Activated CD4-positive, alpha-beta memory T cell treated with anti-CD3 and anti-CD28 coated beads, Interleukin-2, amount 10 ng/mL, durations not matched to agents 7 days and 5 days (primary cell): ENCODE data around the gene FTCD. TPM values are rescaled to one million over a fixed set of nuclear protein-coding genes. Genes with fewer than 3 reads are reported as not detected.

Experiments used
- CTCF ChIA-PET: fragments of 350-600 bp; sonication (Branson Sonifier 250); formaldehyde crosslinking; loops from one replicate; lab custom pipeline; 2021; ENCODE audit warnings: antibody characterized with exemption, inconsistent platforms; lab: Charles Lee
- POLR2A ChIA-PET: fragments of 350-600 bp; sonication (Branson Sonifier 250); formaldehyde crosslinking; loops from one replicate; lab custom pipeline; 2021; ENCODE audit warnings: antibody characterized with exemption; lab: Charles Lee
- DNase-seq: peaks from one replicate; pipeline ENCODE4 v3.0.0-alpha.2; 2020
- H3K27ac Mint-ChIP-seq: one replicate; pipeline ENCODE4 v1.8.0; 2021; ENCODE audit warnings: mild to moderate bottlenecking, mixed read lengths
- H3K27me3 Mint-ChIP-seq: one replicate; pipeline ENCODE4 v1.8.0; 2021; ENCODE audit warnings: mixed read lengths
- H3K36me3 Mint-ChIP-seq: one replicate; pipeline ENCODE4 v1.8.0; 2021; ENCODE audit warnings: low read depth, mixed read lengths
- H3K4me1 Mint-ChIP-seq: one replicate; pipeline ENCODE4 v1.8.0; 2021; ENCODE audit warnings: mixed read lengths
- H3K4me3 Mint-ChIP-seq: one replicate; pipeline ENCODE4 v1.8.0; 2021; ENCODE audit warnings: mild to moderate bottlenecking, mixed read lengths
- H3K9me3 Mint-ChIP-seq: one replicate; pipeline ENCODE4 v1.8.0; 2021; ENCODE audit warnings: mixed read lengths
- total RNA-seq, 2 experiments: library from RNA; stranded (reverse); gene quantifications; one replicate each; pipeline ENCODE4 v1.2.3, GENCODE V29; 2021

The FTCD gene
- total RNA-seq, 2 experiments from 2014 or later, result 0.18 TPM; not detected in 1

- no peak overlapping the region for H3K4me3 Mint-ChIP-seq
- H3K9me3 Mint-ChIP-seq, result no peaks in the 10 kb centered on the region
- peaks cover 49% of the 10 kb centered on the region for H3K27me3 Mint-ChIP-seq
- ChIA-PET POLR2A (no interaction called here), CTCF (interaction anchor here (0.7 kb wide), 1 partner anchor 134 kb away, joined by 4 read pairs; no protein-coding TSS in a partner anchor)
- H3K4me1 Mint-ChIP-seq, result peaks cover 3% of the 10 kb centered on the region
- H3K27ac Mint-ChIP-seq, result no peak overlapping the region
- no peaks in the 10 kb centered on the region for H3K36me3 Mint-ChIP-seq
- peak; percentile 9 for DNase-seq
Measured at GRCh38 chr21:46099476-46099875, 55.9 kb downstream of the FTCD start.

GRCh38 chr21:46098303-46099141 is 56.9 kb downstream of the FTCD start:
- Mint-ChIP-seq H3K4me3 (peak overlapping the region; percentile 10), H3K27ac (no peak overlapping the region), H3K4me1 (peaks cover 3% of the 10 kb centered on the region), H3K27me3 (peaks cover 40% of the 10 kb centered on the region), H3K9me3 (no peaks in the 10 kb centered on the region), H3K36me3 (no peaks in the 10 kb centered on the region)
- ChIA-PET POLR2A (interaction anchor here (0.6 kb wide), 1 partner anchor 20 kb away, joined by 3 read pairs; no protein-coding TSS in a partner anchor), CTCF (no interaction called here)
- peak; percentile 9 for DNase-seq

- DNase-seq, result peak; percentile 42
- Mint-ChIP-seq H3K27ac (no peak within 1 kb of the TSS), H3K36me3 (no peaks in the 10 kb centered on the region), H3K9me3 (peaks cover 1% of the 10 kb centered on the region), H3K4me3 (peak within 1 kb of the TSS; percentile 10), H3K27me3 (peaks cover 34% of the 10 kb centered on the region), H3K4me1 (peaks cover 3% of the 10 kb centered on the region)
- CTCF ChIA-PET, result no interaction called here
- POLR2A ChIA-PET, result interaction anchor here (0.6 kb wide), 1 partner anchor 21 kb away, joined by 3 read pairs; no protein-coding TSS in a partner anchor
Measured at GRCh38 chr21:46097336-46098293, 57.8 kb downstream of the FTCD start, which contains the start of gene COL6A2. Gene COL6A2 (plus strand): TSS chr21:46098112.

DNA sequence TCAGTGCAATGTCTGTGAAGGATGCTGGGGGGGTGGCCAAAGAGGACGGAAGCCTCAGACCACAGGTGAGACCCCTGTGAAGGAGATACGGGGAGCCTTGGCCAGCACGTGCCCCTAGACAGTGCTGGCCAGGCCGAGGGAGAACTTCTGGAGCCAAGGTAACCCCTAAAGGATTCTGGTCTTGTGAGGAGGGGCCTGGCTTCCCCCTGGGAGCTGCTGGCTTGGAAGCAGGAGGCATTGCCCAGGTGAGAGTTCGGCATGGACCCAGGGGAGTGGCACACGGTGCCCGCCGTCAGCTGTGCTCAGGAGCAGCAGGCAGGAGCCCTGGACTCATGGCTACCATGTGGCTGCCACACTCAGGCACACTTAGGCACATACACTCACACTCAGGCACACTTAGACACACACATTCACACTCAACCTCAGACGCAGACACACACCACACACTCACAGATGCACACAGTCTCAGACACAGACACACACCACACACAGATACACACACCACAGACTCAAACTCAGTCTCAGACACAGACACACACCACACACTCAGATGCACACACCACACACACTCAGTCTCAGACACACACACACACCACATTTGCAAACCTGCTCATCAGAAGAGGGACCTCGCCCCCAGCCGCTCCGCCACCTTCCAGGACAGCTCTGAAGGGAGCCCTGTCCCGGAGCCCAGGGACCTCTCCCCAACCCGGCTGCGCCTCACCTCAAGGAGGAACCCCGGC is 58.6 kb downstream of the FTCD start:
- DNase-seq, result peak; percentile 15
- Mint-ChIP-seq H3K27ac (no peak overlapping the region), H3K4me1 (peaks cover 3% of the 10 kb centered on the region), H3K36me3 (no peaks in the 10 kb centered on the region), H3K9me3 (peaks cover 3% of the 10 kb centered on the region), H3K27me3 (peaks cover 29% of the 10 kb centered on the region), H3K4me3 (no peak overlapping the region)
- POLR2A ChIA-PET, result no interaction called here
- CTCF ChIA-PET, result no interaction called here

- no peak overlapping the region for H3K4me3 Mint-ChIP-seq
- H3K27me3 Mint-ChIP-seq, result peaks cover 23% of the 10 kb centered on the region
- ChIA-PET POLR2A (no interaction called here), CTCF (no interaction called here)
- H3K36me3 Mint-ChIP-seq, result no peaks in the 10 kb centered on the region
- H3K27ac Mint-ChIP-seq, result no peak overlapping the region
- peaks cover 8% of the 10 kb centered on the region for H3K9me3 Mint-ChIP-seq
- peak; percentile 10 for DNase-seq
- H3K4me1 Mint-ChIP-seq, result peaks cover 3% of the 10 kb centered on the region
Measured at GRCh38 chr21:46095814-46096595, 59.4 kb downstream of the FTCD start.

- H3K27ac Mint-ChIP-seq, result no peak overlapping the region
- no peaks in the 10 kb centered on the region for H3K36me3 Mint-ChIP-seq
- CTCF ChIA-PET, result no interaction called here
- no peak overlapping the region for H3K4me3 Mint-ChIP-seq
- POLR2A ChIA-PET, result no interaction called here
- peaks cover 15% of the 10 kb centered on the region for H3K27me3 Mint-ChIP-seq
- DNase-seq, result no peak
- peaks cover 3% of the 10 kb centered on the region for H3K4me1 Mint-ChIP-seq
- peaks cover 11% of the 10 kb centered on the region for H3K9me3 Mint-ChIP-seq
Measured at GRCh38 chr21:46095083-46095719, 60.2 kb downstream of the FTCD start.

- CTCF ChIA-PET, result no interaction called here
- Mint-ChIP-seq H3K27me3 (peaks cover 10% of the 10 kb centered on the region), H3K27ac (no peak overlapping the region), H3K36me3 (no peaks in the 10 kb centered on the region), H3K9me3 (peaks cover 17% of the 10 kb centered on the region), H3K4me3 (no peak overlapping the region), H3K4me1 (peaks cover 3% of the 10 kb centered on the region)
- peak; percentile 11 for DNase-seq
- POLR2A ChIA-PET, result no interaction called here
Measured at GRCh38 chr21:46094401-46095082, 60.8 kb downstream of the FTCD start.

DNA sequence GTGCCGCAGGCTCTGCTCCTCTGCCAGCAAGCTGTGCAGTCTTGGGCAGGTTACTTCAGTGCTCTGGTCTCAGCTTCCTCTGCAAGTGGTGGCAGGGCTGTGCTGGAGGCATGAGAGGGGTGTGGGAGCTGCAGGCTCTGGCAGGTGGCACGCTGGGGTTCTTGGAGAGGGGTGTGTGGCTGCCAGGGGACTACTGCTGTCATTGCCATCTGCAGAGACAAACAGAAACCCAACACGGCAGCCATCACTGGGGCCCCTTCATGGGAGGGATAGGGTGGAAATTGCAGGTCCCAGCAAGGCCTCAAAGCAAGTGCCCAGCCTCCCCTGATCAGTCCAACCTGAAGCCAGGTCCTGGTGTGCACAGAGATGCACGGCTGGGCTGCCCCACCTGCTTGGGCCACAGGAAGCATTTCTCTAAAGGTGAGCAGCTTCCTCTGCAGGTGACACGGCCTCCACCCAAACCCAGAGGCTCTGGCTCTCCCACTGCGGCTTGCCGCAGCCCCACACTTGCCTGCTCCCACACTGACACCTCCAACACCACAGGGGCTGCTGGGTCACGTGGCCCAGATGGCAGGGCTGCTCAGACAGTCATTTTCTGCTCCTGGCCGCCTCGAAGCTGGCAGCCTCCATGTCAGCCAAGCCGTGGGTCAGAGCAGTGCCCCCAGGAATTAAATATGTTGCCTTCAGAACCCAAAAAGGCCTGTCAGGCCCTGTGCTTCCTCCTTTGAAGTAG is 61.5 kb downstream of the FTCD start:
- CTCF ChIA-PET, result no interaction called here
- POLR2A ChIA-PET, result no interaction called here
- peaks cover 20% of the 10 kb centered on the region for H3K9me3 Mint-ChIP-seq
- no peak overlapping the region for H3K27ac Mint-ChIP-seq
- H3K27me3 Mint-ChIP-seq, result peaks cover 6% of the 10 kb centered on the region
- no peaks in the 10 kb centered on the region for H3K36me3 Mint-ChIP-seq
- no peak for DNase-seq
- H3K4me3 Mint-ChIP-seq, result no peak overlapping the region
- H3K4me1 Mint-ChIP-seq, result peaks cover 3% of the 10 kb centered on the region

DNA sequence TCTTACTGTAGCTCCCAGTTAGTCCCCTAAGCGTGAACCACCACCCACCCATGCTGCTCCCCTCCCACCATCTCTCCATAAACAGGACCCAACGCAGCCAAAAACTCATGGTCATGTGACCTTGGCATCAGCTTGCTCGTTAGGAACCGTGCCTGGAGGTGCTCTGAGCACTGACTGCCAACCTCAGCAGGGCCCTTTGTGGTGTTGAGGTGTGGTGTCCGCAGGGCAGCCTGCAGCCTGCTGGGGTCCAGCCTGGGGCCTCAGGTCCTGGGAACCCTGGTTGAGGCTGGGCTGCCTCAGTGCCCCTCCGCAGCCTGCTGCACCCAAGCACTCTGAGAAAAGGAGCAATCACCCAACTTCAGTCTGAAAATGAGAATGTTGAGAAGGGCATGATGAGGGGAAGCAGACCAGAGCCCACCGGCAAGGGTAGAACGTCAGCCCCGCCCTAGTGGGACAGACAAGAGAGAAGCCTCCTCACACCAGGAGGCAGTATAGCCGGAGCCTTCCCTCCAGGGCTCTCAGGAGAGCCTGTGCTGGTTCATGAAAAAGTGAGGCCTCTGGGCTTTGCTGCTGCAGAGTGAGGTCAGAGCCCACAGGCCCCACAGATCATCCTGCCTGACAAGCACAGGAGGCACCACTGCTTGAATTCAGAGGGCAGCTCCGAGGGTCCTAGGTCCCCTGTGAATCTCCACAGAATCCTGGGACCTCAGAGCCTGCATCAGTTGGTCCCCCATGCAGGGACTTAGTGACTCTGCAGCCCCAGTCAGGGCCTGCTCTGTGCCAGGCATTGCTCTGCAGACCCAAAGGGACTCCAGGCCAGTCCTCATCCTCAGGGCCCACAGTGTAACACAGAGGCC is 62.3 kb downstream of the FTCD start:
- ChIA-PET POLR2A (no interaction called here), CTCF (no interaction called here)
- DNase-seq, result peak; percentile 4
- Mint-ChIP-seq H3K9me3 (peaks cover 23% of the 10 kb centered on the region), H3K4me3 (no peak overlapping the region), H3K4me1 (peaks cover 3% of the 10 kb centered on the region), H3K27me3 (peaks cover 9% of the 10 kb centered on the region), H3K36me3 (no peaks in the 10 kb centered on the region), H3K27ac (no peak overlapping the region)

GRCh38 chr21:46092026-46092764 is 63.2 kb downstream of the FTCD start:
- CTCF ChIA-PET, result no interaction called here
- peaks cover 9% of the 10 kb centered on the region for H3K27me3 Mint-ChIP-seq
- H3K4me3 Mint-ChIP-seq, result no peak overlapping the region
- POLR2A ChIA-PET, result no interaction called here
- H3K27ac Mint-ChIP-seq, result no peak overlapping the region
- peaks cover 3% of the 10 kb centered on the region for H3K4me1 Mint-ChIP-seq
- H3K9me3 Mint-ChIP-seq, result peaks cover 24% of the 10 kb centered on the region
- no peaks in the 10 kb centered on the region for H3K36me3 Mint-ChIP-seq
- DNase-seq, result peak; percentile 4
